Measurements from ENCODE around the gene CEP89.

- TF ChIP-seq, protein P1, sequence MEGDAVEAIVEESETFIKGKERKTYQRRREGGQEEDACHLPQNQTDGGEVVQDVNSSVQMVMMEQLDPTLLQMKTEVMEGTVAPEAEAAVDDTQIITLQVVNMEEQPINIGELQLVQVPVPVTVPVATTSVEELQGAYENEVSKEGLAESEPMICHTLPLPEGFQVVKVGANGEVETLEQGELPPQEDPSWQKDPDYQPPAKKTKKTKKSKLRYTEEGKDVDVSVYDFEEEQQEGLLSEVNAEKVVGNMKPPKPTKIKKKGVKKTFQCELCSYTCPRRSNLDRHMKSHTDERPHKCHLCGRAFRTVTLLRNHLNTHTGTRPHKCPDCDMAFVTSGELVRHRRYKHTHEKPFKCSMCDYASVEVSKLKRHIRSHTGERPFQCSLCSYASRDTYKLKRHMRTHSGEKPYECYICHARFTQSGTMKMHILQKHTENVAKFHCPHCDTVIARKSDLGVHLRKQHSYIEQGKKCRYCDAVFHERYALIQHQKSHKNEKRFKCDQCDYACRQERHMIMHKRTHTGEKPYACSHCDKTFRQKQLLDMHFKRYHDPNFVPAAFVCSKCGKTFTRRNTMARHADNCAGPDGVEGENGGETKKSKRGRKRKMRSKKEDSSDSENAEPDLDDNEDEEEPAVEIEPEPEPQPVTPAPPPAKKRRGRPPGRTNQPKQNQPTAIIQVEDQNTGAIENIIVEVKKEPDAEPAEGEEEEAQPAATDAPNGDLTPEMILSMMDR (conservative IDR thresholded peaks at IDR 0.05; ENCODE audit: low read length): no peak
- no peak for TF ChIP-seq EZH2phosphoT487 (IDR thresholded peaks at IDR 0.05; ENCODE audit: borderline replicate concordance)
These were observed 29.2 kb upstream of the CEP89 start for GRCh38 chr19:33000910-33001309.
